K562 (cell line): ENCODE results near the gene MTFR2. TPM values are rescaled to one million over a fixed set of nuclear protein-coding genes. Genes with fewer than 3 reads are reported as not detected.

Experiments used
- CTCFL ChIP-seq: IDR thresholded peaks from 2 replicates; pipeline ENCODE4 v1.6.1; 2011; ENCODE audit warnings: borderline replicate concordance, low read depth, mild to moderate bottlenecking, moderate library complexity, low read length; ENCODE audit not compliant: insufficient read depth, poor library complexity, severe bottlenecking
- ETS1 ChIP-seq: conservative IDR thresholded peaks from 2 replicates; pipeline ENCODE4 v1.6.1; 2011; ENCODE audit warnings: low read depth, mild to moderate bottlenecking, low read length; ENCODE audit not compliant: control insufficient read depth
- FOXJ3 ChIP-seq: sonication (generic); formaldehyde crosslinking; IDR thresholded peaks from 2 replicates; pipeline ENCODE4 v1.4.0; 2020; ENCODE audit warnings: mild to moderate bottlenecking, missing genetic modification reagents
- HCFC1 ChIP-seq: IDR thresholded peaks from 2 replicates; pipeline ENCODE4 v1.6.1; 2012; ENCODE audit warnings: low read depth, low read length, improper control_type of control experiment
- HDAC6 ChIP-seq: IDR thresholded peaks from 2 replicates; pipeline ENCODE4 v1.6.1; 2012; ENCODE audit warnings: low read depth, mild to moderate bottlenecking, control low read depth, inconsistent platforms, low read length, moderate library complexity
- HNRNPL ChIP-seq: fragments of 200-400 bp; formaldehyde crosslinking; IDR thresholded peaks from 2 replicates; pipeline ENCODE4 v1.6.1; 2017; ENCODE audit warnings: low read depth, mild to moderate bottlenecking, low read length
- L3MBTL2 ChIP-seq: fragments of 450-650 bp; IDR thresholded peaks from 2 replicates; pipeline ENCODE4 v1.6.1; 2016; ENCODE audit warnings: mild to moderate bottlenecking, moderate library complexity
- MBD1 ChIP-seq: fragments of 250-450 bp; sonication (Bioruptor Pico); IDR thresholded peaks from 2 replicates; pipeline ENCODE4 v1.8.0; 2022; ENCODE audit warnings: inconsistent platforms
- MIER1 ChIP-seq: fragments of 450-650 bp; IDR thresholded peaks from 2 replicates; pipeline ENCODE4 v1.6.1; 2016; ENCODE audit warnings: antibody characterized with exemption, mild to moderate bottlenecking, low read depth
- POLR2G ChIP-seq: fragments of 200-400 bp; formaldehyde crosslinking; IDR thresholded peaks from 2 replicates; pipeline ENCODE4 v1.6.1; 2017; ENCODE audit warnings: low read depth, mild to moderate bottlenecking, antibody characterized with exemption, low read length, moderate library complexity
- POLR2H ChIP-seq: IDR thresholded peaks from 2 replicates; pipeline ENCODE4 v1.6.1; 2016; ENCODE audit warnings: missing genetic modification characterization, low read depth, mild to moderate bottlenecking, control low read depth, missing compliant biosample characterization, moderate library complexity
- RNF2 ChIP-seq: sonication (generic); IDR thresholded peaks from 2 replicates; pipeline ENCODE4 v1.6.1; 2016
- RUNX1 ChIP-seq: sonication (generic); IDR thresholded peaks from 2 replicates; pipeline ENCODE4 v1.6.1; 2016; ENCODE audit warnings: antibody characterized with exemption, low read depth
- SIRT6 ChIP-seq: IDR thresholded peaks from one replicate; pipeline ENCODE4 v1.6.1; 2012; ENCODE audit warnings: low read depth, mild to moderate bottlenecking, control low read depth, inconsistent platforms, low read length, moderate library complexity
- SMARCA5 ChIP-seq: fragments of 450-650 bp; IDR thresholded peaks from 2 replicates; pipeline ENCODE4 v1.6.1; 2016
- THRB ChIP-seq: fragments of 450-650 bp; formaldehyde crosslinking; conservative IDR thresholded peaks from 2 replicates; pipeline ENCODE4 v1.4.0; 2022; ENCODE audit warnings: mild to moderate bottlenecking, missing genetic modification characterization
- U2AF2 ChIP-seq: fragments of 200-400 bp; formaldehyde crosslinking; optimal IDR thresholded peaks from 2 replicates; pipeline ENCODE3; 2017; ENCODE audit warnings: low read depth, mild to moderate bottlenecking, low read length
- ZBED1 ChIP-seq: IDR thresholded peaks from 2 replicates; pipeline ENCODE4 v1.6.1; 2014
- ZFP30 ChIP-seq: fragments of 250-450 bp; sonication (Bioruptor Pico); IDR thresholded peaks from 2 replicates; pipeline ENCODE4 v1.8.0; 2022; ENCODE audit warnings: moderate library complexity, mild to moderate bottlenecking, inconsistent platforms, borderline replicate concordance
- ZNF184 ChIP-seq: sonication (generic); formaldehyde crosslinking; IDR thresholded peaks from 2 replicates; pipeline ENCODE4 v1.5.0; 2020; ENCODE audit warnings: missing genetic modification reagents
- ZNF224 ChIP-seq: sonication (generic); formaldehyde crosslinking; IDR thresholded peaks from 2 replicates; pipeline ENCODE4 v1.8.0; 2022; ENCODE audit warnings: mild to moderate bottlenecking, missing genetic modification reagents
- ZNF436 ChIP-seq: fragments of 250-450, 450-650 bp; sonication (Bioruptor Pico); formaldehyde crosslinking; IDR thresholded peaks from 2 replicates; pipeline ENCODE4 v1.7.0; 2020; ENCODE audit warnings: mild to moderate bottlenecking
- ZNF764 ChIP-seq: fragments of 250-450 bp; sonication (Bioruptor Pico); IDR thresholded peaks from 2 replicates; pipeline ENCODE4 v1.4.0; 2020; ENCODE audit warnings: low read depth, mild to moderate bottlenecking, moderate library complexity
- ZNF79 ChIP-seq: fragments of 250-450 bp; sonication (Bioruptor Pico); IDR thresholded peaks from 2 replicates; pipeline ENCODE4 v1.4.0; 2020; ENCODE audit warnings: low read depth, mild to moderate bottlenecking, moderate library complexity
- polyA plus RNA-seq, 8 experiments: library from polyadenylated mRNA; depleted of rRNA in 4 of 8; stranded (reverse) in 5 of 8; unstranded in 3 of 8; fragments of >200 nt; fragmentation: Nextera tagmentation in 2 of 8; fragmentation: Illumina TruSeq in 1 of 8; extraction: Ambion mirVana in 2 of 8; extraction: Trizol in 1 of 8; gene quantifications; 2 replicates each; pipeline versions ENCODE4 v1.2.1 to v1.2.3, GENCODE V29; 2011 to 2014; ENCODE audit warnings: inconsistent platforms in 1 of 8, missing spikeins in 1 of 8
- total RNA-seq, 7 experiments: library from RNA; depleted of rRNA in 6 of 7; stranded (reverse); fragments of >200 nt in 6 of 7; fragmentation: Illumina TruSeq in 2 of 7; extraction: Trizol in 2 of 7; gene quantifications; 2 replicates each; pipeline versions ENCODE4 v1.2.1 to v1.2.3, GENCODE V29; 2011 to 2021; ENCODE audit warnings: low replicate concordance in 1 of 7

MTFR2 gene
- total and polyA plus RNA-seq, 9 of the 15 experiments (the other 6 are each of a cell fraction or from before 2014, with no cell fraction given) = 10.1 to 63.3 (median 45.9) TPM

- TF ChIP-seq CTCFL (peak; percentile 13), HCFC1 (no peak), ZNF764 (no peak), HNRNPL (no peak), POLR2H (tag) (no peak), MIER1 (peak; percentile 68; the same call in 1 of the 2 replicates), POLR2G (no peak), ZNF436 (no peak), ZNF184 (CRISPR knock-in tag) (no peak), HDAC6 (no peak), U2AF2 (no peak), ETS1 (no peak), RNF2 (no peak), ZNF79 (no peak), ZNF224 (CRISPR knock-in tag) (no peak), SMARCA5 (peak; percentile 94), L3MBTL2 (no peak), ZBED1 (no peak), ZFP30 (CRISPR knock-in tag) (no peak), FOXJ3 (CRISPR knock-in tag) (peak; percentile 95), SIRT6 (no peak), THRB (no peak; the same call in 1 of the 2 replicates), RUNX1 (no peak), MBD1 (CRISPR knock-in tag) (no peak)
Observed at GRCh38 chr6:136288566-136289326, 38.6 kb upstream of the MTFR2 start (continued).
